ENCODE measurements around the gene AQP12B.

DNA sequence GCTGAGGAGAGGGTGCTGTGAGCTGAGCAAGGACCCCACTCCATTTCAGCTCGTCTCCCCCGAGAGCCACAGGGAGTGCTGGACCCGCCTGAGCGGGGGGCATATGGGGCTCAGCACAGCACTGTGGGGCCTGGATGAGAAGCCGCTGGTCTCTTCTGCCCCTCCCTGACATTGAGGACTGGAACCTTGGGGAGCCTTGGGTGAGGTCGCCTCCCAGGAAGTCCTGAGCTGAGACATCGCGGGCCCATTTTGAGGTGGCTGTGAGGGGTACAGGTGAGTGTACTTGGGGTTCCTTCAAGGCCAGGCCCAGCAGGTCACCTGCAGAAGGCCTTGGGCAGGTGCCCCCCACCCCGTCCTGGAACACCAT is 5.9 kb upstream of the AQP12B start:
- TF ChIP-seq POLR2A (IDR thresholded peaks at IDR 0.05) (no peak), CTCF (IDR thresholded peaks at IDR 0.05) (no peak)

Data from uterus (tissue), 2 donors.